GM19324 (cell line): Measurements from ENCODE around the gene NCOA3.

Experiments
- ATAC-seq: cut with Tn5 transposase; IDR thresholded peaks from one replicate; pipeline ENCODE4 v1.9.1; 2021; ENCODE audit warnings: mild to moderate bottlenecking, moderate library complexity; ENCODE audit not compliant: unreplicated experiment, low FRiP score

The NCOA3 gene

GRCh38 chr20:47660983-47661700 is 159.5 kb downstream of the NCOA3 start:
- no peak for ATAC-seq

GRCh38 chr20:47661714-47662113 is 160.0 kb downstream of the NCOA3 start:
- ATAC-seq: no peak

- ATAC-seq: no peak
Observed at GRCh38 chr20:47662483-47663353, 161.0 kb downstream of the NCOA3 start.

GRCh38 chr20:47663354-47664067 is 161.8 kb downstream of the NCOA3 start:
- no peak for ATAC-seq

- ATAC-seq: no peak
Observed at GRCh38 chr20:47664068-47664437, 162.4 kb downstream of the NCOA3 start.

GRCh38 chr20:47664744-47665143 is 163.1 kb downstream of the NCOA3 start:
- no peak for ATAC-seq

GRCh38 chr20:47665221-47665991 is 163.7 kb downstream of the NCOA3 start:
- no peak for ATAC-seq

- ATAC-seq: no peak
Observed at GRCh38 chr20:47666304-47666703, 164.6 kb downstream of the NCOA3 start.

GRCh38 chr20:47667086-47667485 is 165.4 kb downstream of the NCOA3 start:
- no peak for ATAC-seq

- ATAC-seq: no peak
Observed at GRCh38 chr20:47667531-47668312, 166.0 kb downstream of the NCOA3 start.

GRCh38 chr20:47668313-47669151 is 166.8 kb downstream of the NCOA3 start:
- ATAC-seq: no peak

GRCh38 chr20:47669152-47669425 is 167.4 kb downstream of the NCOA3 start:
- ATAC-seq: no peak

GRCh38 chr20:47669489-47669888 is 167.8 kb downstream of the NCOA3 start:
- no peak for ATAC-seq

GRCh38 chr20:47669927-47670890 is 168.5 kb downstream of the NCOA3 start:
- ATAC-seq: no peak

GRCh38 chr20:47670913-47671312 is 169.2 kb downstream of the NCOA3 start:
- no peak for ATAC-seq

GRCh38 chr20:47672166-47672565 is 170.5 kb downstream of the NCOA3 start:
- no peak for ATAC-seq

- ATAC-seq: no peak
Observed at GRCh38 chr20:47672886-47673670, 171.4 kb downstream of the NCOA3 start.
